ELR (cell line): ENCODE data around the gene PSORS1C1.
"Not testable (repeated sequence)": the region's sequence is repeated elsewhere in the genome, so short reads cannot be mapped to it uniquely, and the experiment has no call there.

Source experiments
- DNase-seq: peaks from one replicate; pipeline ENCODE4 v3.0.0-alpha.2; 2015; ENCODE audit warnings: low read depth

PSORS1C1 gene

GRCh38 chr6:31178143-31179041, 63.8 kb downstream of the PSORS1C1 start:
- DNase-seq, result no peak

GRCh38 chr6:31179042-31179386, 64.4 kb downstream of the PSORS1C1 start:
- DNase-seq, result no peak

DNA sequence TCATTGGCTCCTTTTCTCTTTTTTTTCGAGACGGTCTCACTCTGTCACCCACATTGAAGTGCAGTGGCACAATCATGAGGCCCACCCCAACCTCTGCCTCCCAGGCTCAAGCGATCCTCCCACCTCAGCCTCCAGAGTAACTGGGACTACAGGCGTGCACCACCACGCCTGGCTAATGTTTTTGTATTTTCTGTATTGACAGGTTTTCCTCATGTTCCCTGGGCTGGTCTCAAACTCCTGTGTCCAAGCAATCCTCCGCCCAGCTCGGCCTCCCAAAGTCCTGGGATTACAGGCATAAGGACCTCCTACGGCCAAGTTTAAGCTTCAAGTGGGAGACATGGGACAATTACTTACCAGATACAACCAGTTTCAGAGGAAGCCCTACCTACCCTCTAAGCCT, 65.3 kb downstream of the PSORS1C1 start:
- DNase-seq, result no peak

DNA sequence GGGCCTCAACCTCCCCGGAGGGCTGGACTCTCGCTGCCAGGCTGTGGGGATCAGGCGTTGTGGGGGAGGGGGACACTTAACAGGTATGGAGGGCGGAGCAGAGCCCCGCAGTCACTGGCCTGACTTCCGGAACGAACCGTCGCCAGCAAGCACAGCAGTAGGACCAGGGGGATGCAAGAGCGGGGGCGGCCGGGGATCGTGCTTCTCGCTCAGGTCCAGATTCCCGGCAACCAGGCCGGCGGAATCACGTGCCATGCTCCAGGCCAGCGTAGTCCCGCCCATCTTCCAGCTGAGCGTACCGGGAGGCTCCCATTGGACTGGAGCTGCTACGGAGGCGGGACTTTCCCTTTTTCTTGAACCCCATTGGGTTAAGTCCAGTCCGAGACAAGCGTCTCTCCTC, 65.9 kb downstream of the PSORS1C1 start:
- DNase-seq, result peak; percentile 81

DNA sequence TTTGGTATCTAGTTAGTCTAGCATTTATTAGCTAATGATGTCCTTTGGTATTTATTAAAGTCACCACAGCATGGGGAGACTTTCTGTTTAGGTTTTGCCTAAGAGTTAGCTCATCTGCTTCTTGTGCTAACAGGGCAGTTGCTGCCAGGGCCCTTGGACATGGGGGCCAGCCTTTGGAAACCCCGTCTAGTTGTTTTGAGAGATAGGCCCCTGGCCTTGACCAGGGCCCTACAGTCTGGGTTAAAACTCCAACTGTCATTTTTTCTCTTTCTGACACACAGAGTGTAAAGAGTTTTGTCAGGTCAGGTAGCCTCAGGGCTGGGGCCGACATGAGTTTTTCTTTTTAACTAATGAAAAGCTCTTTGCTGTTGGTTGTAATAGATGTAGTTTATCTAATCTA, 68.7 kb downstream of the PSORS1C1 start:
- DNase-seq, result not testable (repeated sequence)

DNA sequence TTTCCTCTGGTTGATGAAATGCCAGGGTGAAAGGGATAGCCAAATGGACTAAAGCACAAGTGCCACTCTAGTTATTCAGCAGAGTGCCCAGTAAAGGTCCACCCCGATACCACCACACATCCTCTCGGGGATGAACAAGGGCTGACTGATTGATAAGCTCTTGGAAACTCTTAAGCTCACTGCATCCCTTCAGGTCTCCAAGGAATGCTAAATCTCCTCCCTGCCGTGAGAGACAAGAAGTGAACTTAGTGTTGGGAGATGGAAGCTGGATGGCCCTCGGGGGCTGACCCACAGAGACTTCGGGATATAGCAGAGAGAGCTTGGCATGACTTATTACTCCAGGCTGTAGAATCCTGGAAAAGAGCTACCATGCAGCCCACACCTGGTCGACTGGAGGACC, 69.3 kb downstream of the PSORS1C1 start:
- DNase-seq, result not testable (repeated sequence)

DNA sequence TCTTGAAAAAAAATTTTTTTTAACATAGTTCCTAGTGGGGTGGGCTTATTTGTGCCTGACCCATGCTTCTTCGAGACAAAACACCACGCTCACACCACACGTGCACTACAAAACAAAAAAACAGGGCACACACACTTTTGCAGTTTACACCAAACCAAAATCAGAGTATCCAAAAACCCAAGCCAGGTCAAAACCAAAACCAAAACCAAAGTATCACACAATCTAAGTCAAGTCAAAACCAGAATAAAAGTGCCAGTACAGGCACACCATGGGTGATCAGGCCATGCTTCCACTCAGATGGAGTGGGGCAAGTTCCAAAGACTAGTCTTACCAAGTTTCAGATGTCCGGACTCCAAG, 71.1 kb downstream of the PSORS1C1 start:
- not testable (repeated sequence) for DNase-seq

- no peak for DNase-seq
Measured at GRCh38 chr6:31186052-31186734, 71.6 kb downstream of the PSORS1C1 start.

- DNase-seq, result no peak
Measured at GRCh38 chr6:31187780-31188194, 73.2 kb downstream of the PSORS1C1 start.

GRCh38 chr6:31189223-31189622, 74.6 kb downstream of the PSORS1C1 start:
- DNase-seq, result not testable (repeated sequence)
